NCI-H2227 treated with DMSO at 0.1 percent for 48 hours (cell line): ENCODE data around the gene USP6.
"Not testable (repeated sequence)": the region's sequence is repeated elsewhere in the genome, so short reads cannot be mapped to it uniquely, and the experiment has no call there.

Experiments
- DNase-seq: peaks from one replicate; lab custom pipeline; 2025; lab: John Stamatoyannopoulos, UW

The USP6 gene

GRCh38 chr17:5122056-5122455, 6.2 kb downstream of the USP6 start:
- DNase-seq: not testable (repeated sequence)

DNA sequence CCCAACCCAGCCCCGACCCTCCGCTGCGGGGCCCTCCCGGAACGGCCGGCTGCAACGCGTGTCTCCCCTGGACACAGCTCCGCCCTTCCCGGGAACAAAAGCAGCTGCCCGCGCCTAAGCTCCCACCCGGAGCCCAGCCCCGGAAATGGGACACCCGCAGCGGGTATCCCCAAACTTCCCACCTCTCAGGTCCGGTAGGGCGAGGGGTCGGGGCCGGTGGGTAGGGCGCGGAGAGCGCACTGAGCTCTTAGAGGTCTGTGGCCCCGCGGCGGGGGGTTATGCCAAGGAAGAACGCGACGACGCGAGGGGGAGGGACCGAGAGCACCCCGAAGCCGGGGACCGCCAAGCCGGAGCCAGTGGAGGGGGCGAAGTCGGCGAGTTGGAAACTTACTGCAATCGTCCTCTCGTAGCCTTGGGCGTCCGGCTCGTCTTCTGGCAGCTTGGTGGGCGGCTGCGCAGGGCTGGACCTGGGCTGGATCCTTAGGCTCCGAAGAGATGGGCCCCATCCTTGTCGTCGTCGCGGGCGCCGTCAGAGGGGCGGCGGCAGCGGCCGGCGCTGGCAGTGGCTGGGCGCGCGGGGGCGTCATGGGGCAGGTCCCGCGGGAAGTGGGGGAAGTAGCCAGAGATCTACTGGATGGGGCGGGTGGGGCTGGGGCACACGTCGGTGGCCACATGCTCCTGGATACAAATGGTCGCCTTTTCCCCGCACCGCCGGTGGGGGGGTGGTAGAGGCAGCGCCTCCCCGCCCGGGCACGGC, 6.9 kb downstream of the USP6 start:
- peak; percentile 1 for DNase-seq

DNA sequence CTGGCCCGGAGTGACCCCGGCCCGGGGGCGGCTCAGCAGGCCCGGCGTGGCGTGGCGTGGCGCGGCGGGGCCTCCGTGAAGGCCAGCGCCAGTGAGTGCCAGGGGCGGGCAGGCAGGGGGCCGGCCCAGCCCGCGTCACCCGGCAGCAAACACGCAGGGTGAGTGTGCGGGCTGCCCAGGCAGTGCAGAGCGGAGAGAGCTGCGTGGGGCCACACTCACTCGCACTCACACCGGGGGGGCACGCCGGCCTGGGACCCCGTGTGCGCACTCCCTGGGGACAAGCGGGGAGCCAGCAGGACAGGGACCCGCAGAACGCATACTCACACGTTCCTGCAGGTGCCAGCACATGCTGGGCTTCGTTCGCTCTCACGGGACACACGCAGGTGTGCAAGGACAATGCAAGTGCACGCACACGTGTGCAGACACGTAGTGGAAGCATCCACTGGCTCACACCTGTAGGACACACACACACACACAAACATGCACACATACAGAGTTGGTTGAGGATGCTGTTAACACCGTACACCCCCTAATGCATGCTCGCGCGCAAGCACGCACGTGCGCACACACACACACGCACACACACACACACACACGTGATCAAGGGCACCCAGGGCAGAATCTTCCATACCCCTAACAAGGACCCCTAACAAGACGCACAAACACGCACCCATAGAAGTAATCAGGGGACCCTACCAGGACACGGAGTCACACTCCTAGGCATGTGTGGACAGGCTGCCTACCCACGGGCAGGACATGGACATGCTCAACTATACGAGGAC, 7.7 kb downstream of the USP6 start:
- DNase-seq: no peak

DNA sequence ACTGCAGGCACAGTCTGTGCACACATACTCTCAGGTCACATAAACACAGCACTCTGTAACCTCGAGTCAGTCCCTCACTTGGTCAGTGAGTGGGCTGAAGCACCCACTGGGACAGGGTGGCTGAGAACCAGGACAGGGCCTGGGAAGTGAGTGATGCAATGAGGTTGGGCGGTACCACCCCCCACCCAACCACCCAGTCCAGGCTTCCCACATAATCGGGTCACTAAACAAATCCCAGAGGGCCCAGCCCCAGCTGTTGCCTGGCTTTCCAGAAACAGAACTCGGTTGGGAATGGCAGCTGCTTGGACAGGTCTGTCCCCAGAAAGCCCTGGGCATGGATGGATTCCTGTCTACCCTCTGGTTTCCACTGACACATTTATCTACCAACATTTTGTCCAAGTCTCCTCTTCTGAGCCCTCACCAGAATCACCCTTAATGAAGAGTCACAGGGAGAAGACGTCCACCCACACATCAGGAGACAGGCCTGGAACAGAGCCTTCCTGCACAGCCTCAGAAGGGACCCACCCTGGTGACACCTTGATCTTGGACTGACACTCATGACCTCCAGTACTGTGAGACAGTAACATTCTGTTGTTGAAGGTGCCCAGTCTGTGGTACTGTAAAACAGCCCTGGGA, 8.4 kb downstream of the USP6 start:
- not testable (repeated sequence) for DNase-seq

DNA sequence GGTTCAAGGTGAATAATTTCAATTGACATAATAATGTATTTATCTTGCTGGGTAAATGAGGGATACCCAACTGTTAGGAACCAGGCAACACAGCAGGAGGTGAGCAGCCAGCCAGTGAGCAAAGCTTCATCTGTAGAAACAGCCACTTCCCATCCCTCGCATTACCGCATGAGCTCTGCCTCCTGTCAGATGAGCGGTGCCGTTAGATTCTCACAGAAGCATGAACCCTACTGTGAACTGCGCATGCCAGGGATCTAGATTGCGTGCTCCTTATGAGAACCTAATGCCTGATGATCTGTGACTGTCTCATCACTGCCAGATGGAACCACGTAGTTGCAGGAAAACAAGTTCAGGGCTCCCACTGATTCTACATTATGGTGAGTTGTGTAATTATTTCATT, 9.1 kb downstream of the USP6 start:
- not testable (repeated sequence) for DNase-seq

GRCh38 chr17:5126719-5127488, 11.1 kb downstream of the USP6 start:
- no peak for DNase-seq

- DNase-seq: no peak
Measured at GRCh38 chr17:5127910-5128309, 12.1 kb downstream of the USP6 start.

GRCh38 chr17:5128387-5128786, 12.6 kb downstream of the USP6 start:
- DNase-seq: not testable (repeated sequence)

DNA sequence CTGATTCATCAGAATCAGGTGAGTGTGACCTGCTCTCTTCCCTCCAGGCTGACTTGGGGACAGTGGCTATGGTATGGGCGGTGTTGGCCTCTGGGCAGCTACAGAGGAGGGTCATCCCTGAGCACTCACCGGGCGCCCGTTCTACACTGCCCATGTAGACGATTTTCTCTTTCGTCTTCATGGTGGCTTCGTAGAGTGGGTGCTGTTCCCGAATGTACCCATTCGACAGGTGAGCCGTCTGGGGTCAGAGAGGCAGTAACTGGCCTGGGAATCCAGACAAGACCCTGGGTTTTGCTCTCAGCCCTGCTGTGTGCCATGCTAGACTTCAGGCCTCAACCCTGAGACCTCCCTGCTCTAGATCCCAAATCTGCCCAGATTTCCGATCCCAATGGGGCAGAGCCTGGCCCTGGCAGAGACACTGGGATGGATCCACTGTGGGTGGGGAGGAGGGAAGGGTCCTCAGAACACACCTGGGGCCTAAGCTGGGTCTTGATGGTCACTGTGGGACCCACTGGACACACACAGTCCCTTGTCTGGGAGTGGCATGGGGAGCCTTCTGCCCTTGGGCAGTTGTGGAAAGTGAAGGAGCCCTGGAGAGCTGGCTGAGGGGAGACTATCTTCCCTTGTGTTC, 13.2 kb downstream of the USP6 start:
- no peak for DNase-seq

GRCh38 chr17:5129770-5130169, 13.9 kb downstream of the USP6 start:
- not testable (repeated sequence) for DNase-seq

DNA sequence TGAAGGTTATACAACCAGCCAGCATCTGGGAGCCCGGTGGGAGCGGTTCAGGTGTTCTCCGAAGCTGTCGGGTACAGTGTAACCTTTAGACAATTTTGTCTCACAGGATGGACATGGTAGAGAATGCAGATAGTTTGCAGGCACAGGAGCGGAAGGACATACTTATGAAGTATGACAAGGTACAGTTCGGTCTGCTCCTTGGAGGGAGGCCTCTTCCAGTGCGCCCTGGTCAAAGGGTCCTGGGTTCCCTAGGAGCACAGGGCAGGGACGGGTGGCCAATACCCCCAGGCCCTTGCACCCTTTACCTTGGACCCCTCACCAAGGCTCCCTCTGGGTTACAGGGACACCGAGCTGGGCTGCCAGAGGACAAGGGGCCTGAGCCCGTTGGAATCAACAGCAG, 14.4 kb downstream of the USP6 start:
- not testable (repeated sequence) for DNase-seq

DNA sequence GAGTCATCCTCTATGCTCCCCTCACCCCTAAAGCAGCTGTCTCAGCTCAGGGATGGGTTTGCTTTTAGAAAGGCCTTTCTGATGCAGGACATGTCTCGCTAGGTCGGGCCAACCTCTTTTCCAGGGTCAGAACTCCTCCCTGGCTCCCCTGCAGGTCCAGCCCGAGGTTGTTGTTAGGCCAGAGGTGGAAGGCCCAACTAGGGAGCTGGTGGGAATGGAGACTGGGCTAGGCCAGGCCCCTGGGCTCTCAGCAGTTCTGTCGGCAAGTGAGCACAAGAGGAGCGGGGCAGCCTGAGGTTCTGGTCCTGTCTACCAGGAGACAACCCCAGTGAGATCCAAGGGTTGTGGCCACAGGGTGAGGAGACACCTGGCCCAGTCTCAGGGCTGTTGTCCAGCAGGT, 14.9 kb downstream of the USP6 start:
- not testable (repeated sequence) for DNase-seq

- DNase-seq: no peak
Measured at GRCh38 chr17:5131146-5131715, 15.4 kb downstream of the USP6 start.

DNA sequence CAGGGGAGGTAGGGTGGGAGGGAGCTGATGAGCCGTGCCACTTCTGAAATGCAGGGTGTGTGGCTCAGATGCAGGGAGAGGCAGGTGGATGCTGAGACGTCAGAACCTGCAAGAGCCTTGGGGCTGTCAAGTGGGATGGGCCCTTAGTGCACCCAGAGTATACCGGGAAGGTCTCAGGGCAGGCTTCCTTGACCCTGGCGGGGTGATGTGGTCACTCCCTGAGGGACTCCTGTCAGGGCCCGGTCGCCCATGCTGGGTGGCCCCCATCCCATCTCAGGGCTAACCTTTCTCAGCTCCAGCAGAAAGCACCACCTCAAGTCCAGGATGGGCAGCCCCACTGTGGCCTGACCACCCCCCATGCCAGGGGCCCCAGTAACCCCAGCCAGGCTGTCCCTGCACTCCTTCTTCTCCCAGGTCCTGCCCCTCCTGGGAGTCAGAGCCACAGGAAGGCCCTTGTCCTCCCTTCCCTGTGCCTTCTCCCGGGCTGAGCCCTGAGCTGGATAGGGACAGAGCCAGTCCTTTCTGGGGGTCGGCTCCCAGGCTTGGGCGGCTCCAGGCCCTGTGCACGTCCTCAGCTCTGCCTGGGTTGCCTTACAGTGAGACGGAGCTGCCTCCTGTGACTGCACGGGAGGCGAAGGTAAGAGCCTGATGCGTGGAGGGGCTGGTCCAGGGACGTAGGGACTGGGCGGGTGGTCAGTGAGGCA, 16.1 kb downstream of the USP6 start:
- not testable (repeated sequence) for DNase-seq

DNA sequence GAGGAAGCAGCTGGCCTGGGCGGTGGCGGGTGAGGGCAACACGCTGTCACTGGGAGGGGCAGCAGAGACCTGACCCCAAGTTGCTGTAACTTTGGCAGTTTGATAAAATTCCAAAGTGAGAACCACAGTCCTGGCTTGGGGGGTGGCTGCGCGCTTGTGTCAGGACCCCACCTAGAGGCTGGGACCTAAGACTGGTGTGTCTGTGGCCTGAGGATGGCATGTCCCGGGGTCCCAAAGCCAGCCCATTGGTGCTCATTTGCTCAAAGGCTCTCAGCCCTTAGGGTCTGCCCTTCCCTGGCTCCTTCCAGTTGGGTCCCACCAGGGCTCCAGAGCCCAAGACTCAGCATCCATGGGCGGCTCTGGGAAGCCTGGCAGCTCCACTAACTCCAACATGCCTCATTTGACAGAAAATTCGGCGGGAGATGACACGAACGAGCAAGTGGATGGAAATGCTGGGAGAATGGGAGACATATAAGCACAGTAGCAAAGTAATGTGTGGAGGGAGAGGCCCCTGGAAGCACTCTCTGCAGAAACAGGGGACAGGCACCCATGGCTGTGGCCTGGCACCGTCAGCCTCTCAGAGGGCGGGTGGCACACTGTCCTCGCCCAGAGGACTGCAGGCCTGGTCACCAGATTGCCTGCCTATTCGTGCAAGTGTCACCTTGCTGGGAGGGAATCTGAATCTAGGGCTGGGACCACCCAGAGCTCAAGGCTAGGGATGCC, 16.8 kb downstream of the USP6 start:
- not testable (repeated sequence) for DNase-seq

- DNase-seq: no peak
Measured at GRCh38 chr17:5133311-5133710, 17.5 kb downstream of the USP6 start.

DNA sequence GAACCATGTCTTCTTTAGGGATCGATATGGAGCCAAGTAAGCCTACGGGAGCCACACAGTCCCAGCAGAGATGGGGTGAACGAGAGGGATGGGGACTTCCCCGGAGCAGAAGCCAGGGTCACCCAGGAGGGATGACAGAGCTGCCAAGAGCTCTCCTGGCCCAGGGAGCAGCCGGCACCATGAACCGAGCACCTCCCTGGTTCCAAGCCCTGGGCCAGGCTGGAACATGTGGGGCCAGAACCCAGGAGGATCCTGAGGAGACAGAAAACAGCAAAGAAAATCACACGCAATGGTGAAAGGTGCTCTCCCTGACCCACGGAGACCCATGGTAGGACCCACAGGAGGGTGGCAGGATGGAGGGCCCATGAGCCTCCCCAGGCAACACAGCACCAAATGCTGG, 18.1 kb downstream of the USP6 start:
- DNase-seq: not testable (repeated sequence)

GRCh38 chr17:5134571-5134970, 18.7 kb downstream of the USP6 start:
- not testable (repeated sequence) for DNase-seq

DNA sequence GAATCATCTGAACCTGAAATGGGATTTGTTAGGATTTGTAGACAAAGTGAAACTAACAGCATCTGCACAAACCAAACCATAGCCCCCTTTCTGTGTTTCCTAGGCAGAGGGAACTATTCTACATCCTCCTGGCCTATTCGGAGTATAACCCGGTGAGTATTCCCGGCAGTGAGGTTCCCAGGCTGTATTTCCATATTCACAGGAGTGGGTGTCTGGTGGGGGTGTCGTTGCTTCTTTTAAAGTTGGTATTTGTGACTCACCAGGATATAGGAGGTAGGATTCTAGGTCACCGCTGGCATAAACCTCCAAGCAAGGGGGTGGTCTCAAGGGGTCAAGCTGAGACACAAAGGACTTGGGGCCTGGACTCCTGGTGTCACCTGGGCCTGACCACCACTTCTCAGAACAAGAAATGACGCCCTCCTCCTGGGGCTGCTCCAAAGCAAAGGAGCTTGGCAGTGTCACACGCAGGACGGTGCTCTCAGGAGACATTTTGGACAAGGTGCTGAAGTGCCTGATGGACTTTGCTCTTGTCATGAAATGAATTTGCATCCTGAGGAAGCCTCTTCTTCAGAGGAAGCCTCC, 19.4 kb downstream of the USP6 start:
- not testable (repeated sequence) for DNase-seq
